Suppressor macrophage treated with lipopolysaccharide for 1 hour (primary cell): Measurements from ENCODE around the gene EPS8.
"Not testable (repeated sequence)": the region's sequence is repeated elsewhere in the genome, so short reads cannot be mapped to it uniquely, and the experiment has no call there.

Experiments used
- DNase-seq, 3 donors: peaks; one replicate each; pipeline ENCODE4 v3.0.0-alpha.2; 2020 to 2022

EPS8 gene

GRCh38 chr12:15754233-15754632 lies 35.0 kb downstream of the EPS8 start:
- no peak for DNase-seq

DNA sequence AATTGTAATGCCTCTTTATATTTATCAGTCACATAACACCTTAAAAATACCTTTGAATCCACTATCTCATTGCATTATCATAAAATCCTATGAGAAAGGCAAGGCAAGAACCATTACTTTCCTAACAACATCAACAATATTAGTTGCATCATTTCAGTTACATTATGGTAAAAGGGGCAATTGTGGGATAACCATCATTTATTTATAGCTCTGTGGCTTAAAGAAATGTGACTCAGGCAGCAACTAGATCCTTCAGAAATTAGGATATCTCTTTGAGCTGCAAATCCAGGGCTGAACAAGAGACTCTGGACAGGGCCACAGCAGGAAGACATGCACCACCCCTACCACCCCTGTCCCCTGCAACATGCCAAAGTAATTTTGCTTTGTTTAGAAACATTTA lies 36.4 kb downstream of the EPS8 start:
- no peak for DNase-seq

DNA sequence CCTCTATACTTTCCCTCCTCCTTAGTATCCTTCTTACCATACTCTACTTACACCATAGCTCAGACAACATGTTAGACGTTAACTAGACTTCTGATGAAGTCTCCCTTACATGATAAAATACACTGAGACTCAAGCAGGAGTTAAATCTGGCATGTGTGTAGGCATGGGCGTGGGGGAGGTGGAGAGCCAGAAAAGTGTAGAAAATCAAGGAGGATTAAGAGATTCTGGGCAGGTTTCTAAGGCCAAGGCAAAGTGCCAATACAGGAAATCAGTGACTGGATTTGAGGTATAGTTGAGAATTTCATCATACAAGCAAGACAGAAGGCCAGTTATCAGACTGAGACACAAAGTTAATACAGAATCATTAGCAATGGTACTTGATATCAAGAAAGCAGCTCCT lies 37.4 kb downstream of the EPS8 start:
- no peak for DNase-seq

GRCh38 chr12:15749937-15750336 lies 39.3 kb downstream of the EPS8 start:
- DNase-seq, result no peak

DNA sequence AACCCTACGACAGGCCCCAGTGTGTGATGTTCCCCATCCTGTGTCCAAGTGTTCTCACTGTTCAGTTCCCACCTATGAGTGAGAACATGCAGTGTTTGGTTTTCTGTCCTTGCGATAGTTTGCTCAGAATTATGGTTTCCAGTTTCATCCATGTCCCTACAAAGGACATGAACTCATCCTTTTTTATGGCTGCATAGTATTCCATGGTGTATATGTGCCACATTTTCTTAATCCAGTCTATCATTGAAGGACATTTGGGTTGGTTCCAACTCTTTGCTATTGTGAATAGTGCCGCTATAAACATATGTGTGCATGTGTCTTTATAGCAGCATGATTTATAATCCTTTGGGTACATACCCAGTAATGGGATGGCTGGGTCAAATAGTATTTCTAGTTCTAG lies 47.3 kb downstream of the EPS8 start:
- DNase-seq, result not testable (repeated sequence)

- DNase-seq, result no peak
Observed at GRCh38 chr12:15741082-15741481, 48.1 kb downstream of the EPS8 start.

- not testable (repeated sequence) for DNase-seq
Observed at GRCh38 chr12:15740389-15740788, 48.8 kb downstream of the EPS8 start.

- no peak for DNase-seq
Observed at GRCh38 chr12:15738438-15739015, 50.7 kb downstream of the EPS8 start.

DNA sequence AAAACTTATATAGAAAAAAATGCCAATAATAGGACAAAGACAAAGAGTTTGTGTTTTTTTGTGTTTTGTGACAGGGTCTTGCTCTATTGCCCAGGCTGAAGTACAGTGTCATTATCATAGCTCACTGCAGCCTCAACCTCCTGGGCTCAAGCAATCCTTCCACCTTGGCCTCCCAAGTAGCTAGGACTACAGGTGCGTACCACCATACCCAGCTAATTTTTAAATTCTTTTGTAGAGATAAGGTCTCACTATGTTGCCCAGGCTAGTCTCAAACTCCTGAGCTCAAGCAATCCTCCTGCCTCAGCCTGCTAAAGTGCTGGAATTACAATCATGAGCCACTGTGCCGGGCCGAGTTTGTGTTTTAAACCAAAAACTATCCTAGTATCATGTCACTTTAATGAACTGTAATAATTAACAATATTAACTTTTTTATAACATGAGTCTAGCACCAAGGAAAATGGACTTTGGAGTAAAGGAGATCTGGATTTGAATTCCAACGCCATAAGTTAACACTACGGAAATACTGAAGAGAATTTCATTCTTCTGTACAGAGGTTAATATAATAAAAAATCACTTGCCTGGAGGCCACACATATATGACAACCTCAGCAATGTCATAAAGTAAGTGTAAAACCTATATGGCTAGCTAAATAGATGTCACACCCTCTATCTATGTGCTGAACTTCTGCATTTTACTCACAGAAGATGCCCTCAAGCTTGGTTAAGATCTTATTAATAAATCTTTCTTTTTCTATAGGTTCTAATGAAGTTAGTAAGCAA lies 53.2 kb downstream of the EPS8 start:
- DNase-seq, result no peak

- DNase-seq, result no peak
Observed at GRCh38 chr12:15733136-15733535, 56.1 kb downstream of the EPS8 start.

- DNase-seq, result no peak
Observed at GRCh38 chr12:15732341-15733061, 56.7 kb downstream of the EPS8 start.

DNA sequence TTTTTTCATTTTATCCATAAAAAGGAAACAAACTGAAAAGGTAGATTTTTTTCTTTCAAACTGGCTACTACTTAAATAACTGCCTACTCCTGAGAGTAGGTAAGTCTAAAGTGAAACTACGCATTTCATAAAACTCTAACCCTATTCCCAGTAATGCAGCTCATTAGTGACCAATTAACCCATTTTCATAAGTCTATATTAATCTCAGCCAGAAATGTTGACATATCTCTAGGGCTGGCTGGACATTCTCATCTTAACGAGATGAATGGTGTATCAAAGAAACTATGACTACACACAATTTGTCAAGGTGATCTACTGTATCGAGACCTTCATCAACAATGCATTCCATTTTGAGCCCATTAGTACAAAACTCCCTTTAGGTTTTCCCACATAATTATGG lies 57.2 kb downstream of the EPS8 start:
- no peak for DNase-seq

- no peak for DNase-seq
Observed at GRCh38 chr12:15729097-15729496, 60.1 kb downstream of the EPS8 start.

DNA sequence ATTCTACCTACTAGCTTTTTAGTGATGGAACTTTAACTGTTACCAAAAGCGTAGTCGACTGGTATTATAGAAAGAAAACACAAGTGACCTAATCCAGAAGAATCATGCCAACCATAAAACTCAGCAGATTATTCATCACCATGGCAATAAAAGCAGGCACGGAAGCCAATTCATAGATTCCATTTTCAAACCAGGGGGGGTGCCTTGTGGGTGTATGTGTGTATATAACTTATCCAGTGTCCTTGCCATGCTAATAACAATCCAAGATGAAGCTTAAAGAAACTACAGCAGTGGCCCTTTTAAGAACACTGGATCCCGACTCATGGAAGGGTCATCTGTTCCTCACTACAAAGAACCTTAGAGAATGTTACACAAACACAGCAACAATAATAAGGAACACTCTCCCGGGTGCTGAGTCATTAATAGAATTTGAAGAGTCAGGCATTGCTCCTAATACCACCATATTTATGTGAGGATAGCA lies 61.0 kb downstream of the EPS8 start:
- DNase-seq, result peak; percentile 22 to 58 (median 52)

DNA sequence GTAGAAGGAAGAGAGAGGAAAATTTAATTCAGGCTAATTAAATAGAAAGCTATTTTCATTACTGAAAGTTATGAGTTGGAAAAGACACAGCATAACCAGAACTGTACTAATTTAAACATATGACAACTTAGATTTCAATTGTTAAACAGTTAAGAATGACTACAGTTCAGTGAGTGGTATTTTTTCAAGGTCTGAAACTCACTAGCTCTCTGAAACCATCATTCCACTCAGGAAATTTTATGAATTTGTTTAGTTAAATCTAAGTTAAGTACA lies 62.4 kb downstream of the EPS8 start:
- no peak for DNase-seq

GRCh38 chr12:15726027-15726877 lies 62.9 kb downstream of the EPS8 start:
- peak; percentile 38 to 69 (median 66) for DNase-seq

DNA sequence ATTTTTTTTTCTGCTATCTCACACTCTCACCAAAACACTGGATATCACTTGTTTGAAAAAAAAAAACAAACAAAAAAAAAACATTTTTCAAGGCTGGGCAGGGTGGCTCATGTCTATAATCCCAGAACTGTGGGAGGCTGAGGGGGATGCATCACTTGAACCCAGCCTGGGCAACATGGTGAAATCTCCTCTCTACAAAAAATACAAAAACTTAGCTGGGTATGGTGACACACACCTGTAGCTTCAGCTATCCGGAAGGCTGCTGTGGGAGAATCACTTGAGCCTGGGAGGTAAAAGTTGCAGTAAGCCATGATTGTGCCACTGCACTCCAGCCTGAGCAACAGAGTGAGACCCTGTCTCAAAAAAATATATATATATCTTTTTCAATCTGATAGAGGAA lies 66.2 kb downstream of the EPS8 start:
- no peak for DNase-seq

- DNase-seq, result no peak
Observed at GRCh38 chr12:15721316-15722115, 67.7 kb downstream of the EPS8 start.

- no peak for DNase-seq
Observed at GRCh38 chr12:15720295-15720694, 68.9 kb downstream of the EPS8 start.

GRCh38 chr12:15719230-15719629 lies 70.0 kb downstream of the EPS8 start:
- DNase-seq, result no peak

DNA sequence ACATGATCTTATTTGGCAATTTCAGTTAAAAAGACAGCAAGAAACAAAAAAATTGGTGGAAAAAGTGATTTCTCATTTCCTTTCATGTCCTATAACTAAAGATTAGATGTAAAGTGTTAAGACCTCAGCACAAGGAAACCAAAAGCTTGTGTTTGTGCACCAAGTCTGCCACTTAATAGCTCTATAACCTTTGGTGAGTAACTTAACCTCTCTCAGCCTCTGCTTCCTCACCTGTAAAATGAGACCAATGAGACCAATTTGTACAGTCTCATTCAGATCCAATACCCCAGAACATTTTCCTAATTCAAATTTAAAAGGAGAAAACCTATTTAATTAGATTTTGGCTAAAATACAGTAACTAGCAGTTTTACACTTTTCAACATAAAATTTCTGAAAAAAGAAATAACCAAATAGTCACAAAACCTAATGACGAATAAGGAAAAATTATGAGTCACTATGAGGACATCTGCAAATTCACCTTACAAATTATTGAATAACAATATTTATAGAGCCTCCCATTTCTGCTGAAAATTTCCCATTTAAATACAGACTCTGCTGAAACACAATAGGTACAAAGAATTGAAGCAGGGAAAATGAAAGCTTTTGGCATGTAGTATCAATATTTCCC lies 71.1 kb downstream of the EPS8 start:
- no peak for DNase-seq

- peak in 2 of 3 donors; percentile 24 to 47 for DNase-seq
Observed at GRCh38 chr12:15716581-15716980, 72.6 kb downstream of the EPS8 start.
